AG08396 (cell line): ENCODE measurements around the gene RPSA.
"Not testable (repeated sequence)": the region's sequence is repeated elsewhere in the genome, so short reads cannot be mapped to it uniquely, and the experiment has no call there.

Source experiments
- DNase-seq: peaks from one replicate; pipeline ENCODE4 v3.0.0; 2012; ENCODE audit warnings: low spot score, mixed read lengths

Gene RPSA

GRCh38 chr3:39454591-39455217, 48.2 kb downstream of the RPSA start:
- no peak for DNase-seq

- DNase-seq: no peak
Observed at GRCh38 chr3:39456159-39456558, 49.6 kb downstream of the RPSA start.

DNA sequence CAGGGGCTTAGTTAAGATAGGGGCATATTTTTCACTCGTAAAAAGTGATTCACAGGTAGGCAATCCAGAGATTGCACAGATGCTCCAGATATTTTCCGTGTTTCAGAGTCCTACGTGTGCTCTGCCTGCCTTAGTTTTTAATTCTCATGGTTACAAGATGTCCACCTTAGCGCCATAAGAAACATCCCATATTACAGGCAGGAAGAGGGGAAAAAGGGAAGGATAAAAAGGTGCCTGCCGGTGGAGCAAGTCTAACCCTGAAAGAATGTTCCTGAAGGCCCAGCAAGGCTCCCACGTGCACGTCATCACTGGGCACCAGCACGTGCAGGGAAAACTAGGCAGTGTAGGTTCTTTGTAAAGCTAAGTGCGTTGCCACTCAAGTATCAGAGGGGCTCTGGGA, 50.8 kb downstream of the RPSA start:
- no peak for DNase-seq

DNA sequence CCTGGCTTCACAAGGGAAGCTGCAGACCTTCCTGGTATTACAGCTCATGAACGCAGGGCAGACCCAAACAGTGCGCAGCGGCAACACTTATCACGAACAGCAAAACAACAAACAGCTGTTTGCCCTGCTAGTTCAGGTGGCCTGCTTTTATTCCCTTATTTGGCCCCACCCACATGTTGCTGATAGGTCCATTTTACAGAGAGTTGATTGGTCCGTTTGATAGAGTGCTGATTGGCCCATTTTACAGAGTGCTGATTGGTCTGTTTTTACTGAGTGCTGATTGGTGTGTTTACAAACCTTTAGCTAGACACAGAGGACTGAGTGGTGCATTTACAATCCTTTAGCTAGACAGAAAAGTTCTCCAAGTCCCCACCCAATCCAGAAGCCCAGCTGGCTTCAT, 52.1 kb downstream of the RPSA start:
- not testable (repeated sequence) for DNase-seq

GRCh38 chr3:39460677-39461076, 54.2 kb downstream of the RPSA start:
- DNase-seq: no peak
